T-helper 2 cell treated with Interferon-gamma antibody and Interleukin-4, amounts not matched to agents 5 μg/mL and 100 μg/mL, for 36 hours (primary cell): ENCODE data around the gene PRKAA2.
"Not testable (repeated sequence)": the region's sequence is repeated elsewhere in the genome, so short reads cannot be mapped to it uniquely, and the experiment has no call there.

ENCODE experiments used
- DNase-seq: peaks from one replicate; pipeline ENCODE4 v3.0.0; 2021; ENCODE audit warnings: low spot score
- H3K27ac Mint-ChIP-seq: one replicate; pipeline ENCODE4 v1.8.0; 2021; ENCODE audit warnings: mild to moderate bottlenecking, mixed read lengths
- H3K27me3 Mint-ChIP-seq: one replicate; pipeline ENCODE4 v1.8.0; 2021; ENCODE audit warnings: low read depth, mixed read lengths
- H3K36me3 Mint-ChIP-seq: one replicate; pipeline ENCODE4 v1.8.0; 2021; ENCODE audit warnings: low read depth, mixed read lengths
- H3K4me1 Mint-ChIP-seq: one replicate; pipeline ENCODE4 v1.8.0; 2021; ENCODE audit warnings: low read depth, mixed read lengths
- H3K4me3 Mint-ChIP-seq: one replicate; pipeline ENCODE4 v1.8.0; 2022; ENCODE audit warnings: mild to moderate bottlenecking, moderate library complexity, mixed read lengths
- H3K9me3 Mint-ChIP-seq: one replicate; pipeline ENCODE4 v1.8.0; 2021; ENCODE audit warnings: mixed read lengths

The PRKAA2 gene

GRCh38 chr1:56644919-56645676 is at the start of gene PRKAA2:
PRKAA2 (plus strand) TSS chr1:56645314; CDS start chr1:56645388, 74 bp downstream.
- Mint-ChIP-seq H3K27ac (no peak within 1 kb of the TSS), H3K4me1 (no peaks in the 10 kb centered on the region), H3K36me3 (no peaks in the 10 kb centered on the region), H3K4me3 (peak within 1 kb of the TSS; percentile 40), H3K9me3 (no peaks in the 10 kb centered on the region), H3K27me3 (peaks cover 43% of the 10 kb centered on the region)
- DNase-seq = no peak

GRCh38 chr1:56595397-56596191 is 49.5 kb upstream of the PRKAA2 start:
- not testable (repeated sequence) for H3K9me3 Mint-ChIP-seq, H3K36me3 Mint-ChIP-seq, H3K27me3 Mint-ChIP-seq, H3K4me1 Mint-ChIP-seq, H3K27ac Mint-ChIP-seq, H3K4me3 Mint-ChIP-seq, DNase-seq

GRCh38 chr1:56610097-56610496 is 35.0 kb upstream of the PRKAA2 start:
- H3K36me3 Mint-ChIP-seq, H3K4me1 Mint-ChIP-seq, H3K27ac Mint-ChIP-seq, H3K4me3 Mint-ChIP-seq, H3K27me3 Mint-ChIP-seq, DNase-seq, H3K9me3 Mint-ChIP-seq: not testable (repeated sequence)

GRCh38 chr1:56610770-56611169 is 34.3 kb upstream of the PRKAA2 start:
- not testable (repeated sequence) for H3K4me3 Mint-ChIP-seq, H3K4me1 Mint-ChIP-seq, DNase-seq, H3K9me3 Mint-ChIP-seq, H3K27me3 Mint-ChIP-seq, H3K27ac Mint-ChIP-seq, H3K36me3 Mint-ChIP-seq

- H3K27me3 Mint-ChIP-seq = no peaks in the 10 kb centered on the region
- no peaks in the 10 kb centered on the region for H3K4me1 Mint-ChIP-seq
- no peaks in the 10 kb centered on the region for H3K9me3 Mint-ChIP-seq
- no peaks in the 10 kb centered on the region for H3K36me3 Mint-ChIP-seq
- DNase-seq = no peak
- H3K27ac Mint-ChIP-seq = no peak overlapping the region
- no peak overlapping the region for H3K4me3 Mint-ChIP-seq
Observed at GRCh38 chr1:56617141-56617540, 28.0 kb upstream of the PRKAA2 start.

- Mint-ChIP-seq H3K36me3 (no peaks in the 10 kb centered on the region), H3K27ac (no peak overlapping the region), H3K4me1 (no peaks in the 10 kb centered on the region)
Observed at GRCh38 chr1:56625819-56626440, 19.2 kb upstream of the PRKAA2 start.

GRCh38 chr1:56626546-56626945 is 18.6 kb upstream of the PRKAA2 start:
- H3K36me3 Mint-ChIP-seq = no peaks in the 10 kb centered on the region
- H3K4me3 Mint-ChIP-seq = no peak overlapping the region
- H3K4me1 Mint-ChIP-seq = no peaks in the 10 kb centered on the region
- H3K9me3 Mint-ChIP-seq = no peaks in the 10 kb centered on the region
- no peak for DNase-seq
- no peak overlapping the region for H3K27ac Mint-ChIP-seq
- peaks cover 5% of the 10 kb centered on the region for H3K27me3 Mint-ChIP-seq

More at GRCh38 chr1:56625819-56626440, 19.2 kb upstream of the PRKAA2 start:
- DNase-seq = no peak
- no peak overlapping the region for H3K4me3 Mint-ChIP-seq
- no peaks in the 10 kb centered on the region for H3K9me3 Mint-ChIP-seq
- H3K27me3 Mint-ChIP-seq = peaks cover 5% of the 10 kb centered on the region

- Mint-ChIP-seq H3K27me3 (peaks cover 5% of the 10 kb centered on the region), H3K36me3 (no peaks in the 10 kb centered on the region), H3K27ac (no peak overlapping the region), H3K4me1 (no peaks in the 10 kb centered on the region), H3K9me3 (no peaks in the 10 kb centered on the region), H3K4me3 (no peak overlapping the region)
- DNase-seq = no peak
Observed at GRCh38 chr1:56627019-56627635, 18.0 kb upstream of the PRKAA2 start.

- H3K27ac Mint-ChIP-seq = no peak overlapping the region
- peaks cover 5% of the 10 kb centered on the region for H3K27me3 Mint-ChIP-seq
- no peaks in the 10 kb centered on the region for H3K4me1 Mint-ChIP-seq
- no peak for DNase-seq
- no peaks in the 10 kb centered on the region for H3K36me3 Mint-ChIP-seq
- no peaks in the 10 kb centered on the region for H3K9me3 Mint-ChIP-seq
- no peak overlapping the region for H3K4me3 Mint-ChIP-seq
Observed at GRCh38 chr1:56627636-56628039, 17.5 kb upstream of the PRKAA2 start.

GRCh38 chr1:56630786-56631185 is 14.3 kb upstream of the PRKAA2 start:
- H3K4me3 Mint-ChIP-seq = no peak overlapping the region
- H3K36me3 Mint-ChIP-seq = no peaks in the 10 kb centered on the region
- H3K27ac Mint-ChIP-seq = no peak overlapping the region
- no peak for DNase-seq
- no peaks in the 10 kb centered on the region for H3K9me3 Mint-ChIP-seq
- H3K4me1 Mint-ChIP-seq = no peaks in the 10 kb centered on the region
- peaks cover under 1% of the 10 kb centered on the region for H3K27me3 Mint-ChIP-seq

GRCh38 chr1:56631901-56632300 is 13.2 kb upstream of the PRKAA2 start:
- Mint-ChIP-seq H3K4me1 (no peaks in the 10 kb centered on the region), H3K36me3 (no peaks in the 10 kb centered on the region), H3K27me3 (no peaks in the 10 kb centered on the region), H3K27ac (no peak overlapping the region), H3K9me3 (no peaks in the 10 kb centered on the region), H3K4me3 (no peak overlapping the region)
- DNase-seq = no peak

GRCh38 chr1:56634981-56635380 is 10.1 kb upstream of the PRKAA2 start:
- H3K4me1 Mint-ChIP-seq = no peaks in the 10 kb centered on the region
- H3K4me3 Mint-ChIP-seq = no peak overlapping the region
- DNase-seq = no peak
- no peaks in the 10 kb centered on the region for H3K27me3 Mint-ChIP-seq
- no peak overlapping the region for H3K27ac Mint-ChIP-seq
- H3K9me3 Mint-ChIP-seq = no peaks in the 10 kb centered on the region
- H3K36me3 Mint-ChIP-seq = no peaks in the 10 kb centered on the region

GRCh38 chr1:56638248-56638647 is 6.9 kb upstream of the PRKAA2 start:
- no peaks in the 10 kb centered on the region for H3K36me3 Mint-ChIP-seq
- H3K9me3 Mint-ChIP-seq = no peaks in the 10 kb centered on the region
- no peaks in the 10 kb centered on the region for H3K4me1 Mint-ChIP-seq
- H3K27me3 Mint-ChIP-seq = peaks cover 8% of the 10 kb centered on the region
- no peak for DNase-seq
- H3K27ac Mint-ChIP-seq = no peak overlapping the region
- H3K4me3 Mint-ChIP-seq = no peak overlapping the region

GRCh38 chr1:56639211-56639610 is 5.9 kb upstream of the PRKAA2 start:
- Mint-ChIP-seq H3K4me1 (no peaks in the 10 kb centered on the region), H3K27me3 (peaks cover 14% of the 10 kb centered on the region), H3K4me3 (no peak overlapping the region), H3K9me3 (no peaks in the 10 kb centered on the region), H3K36me3 (no peaks in the 10 kb centered on the region), H3K27ac (no peak overlapping the region)
- no peak for DNase-seq
